HG02759 (cell line): Measurements from ENCODE around the gene AQP1.

Experiments used
- ATAC-seq: cut with Tn5 transposase; IDR thresholded peaks from one replicate; pipeline ENCODE4 v1.9.1; 2021; ENCODE audit warnings: mild to moderate bottlenecking, moderate library complexity; ENCODE audit not compliant: unreplicated experiment

Gene AQP1

DNA sequence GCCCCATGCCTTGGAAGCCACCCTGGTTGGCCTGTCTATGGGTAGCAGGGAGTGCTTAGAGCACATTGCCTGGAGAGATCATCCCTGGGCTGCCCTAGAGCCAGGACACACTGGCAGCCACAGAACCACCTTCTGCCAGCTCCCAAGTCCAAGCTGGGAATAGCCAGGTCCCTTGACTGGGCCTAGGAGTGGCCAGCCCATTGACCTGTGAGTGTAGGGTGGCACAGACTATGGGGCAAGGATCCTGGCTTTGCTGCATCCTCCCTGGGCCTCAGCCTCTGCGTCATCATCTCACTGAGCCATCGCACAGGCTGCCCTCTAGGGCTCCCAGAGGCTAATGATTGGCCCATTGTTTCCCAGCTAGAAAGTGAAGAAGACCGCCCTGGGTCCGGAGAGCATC is 7.0 kb downstream of the AQP1 start:
- ATAC-seq = no peak

DNA sequence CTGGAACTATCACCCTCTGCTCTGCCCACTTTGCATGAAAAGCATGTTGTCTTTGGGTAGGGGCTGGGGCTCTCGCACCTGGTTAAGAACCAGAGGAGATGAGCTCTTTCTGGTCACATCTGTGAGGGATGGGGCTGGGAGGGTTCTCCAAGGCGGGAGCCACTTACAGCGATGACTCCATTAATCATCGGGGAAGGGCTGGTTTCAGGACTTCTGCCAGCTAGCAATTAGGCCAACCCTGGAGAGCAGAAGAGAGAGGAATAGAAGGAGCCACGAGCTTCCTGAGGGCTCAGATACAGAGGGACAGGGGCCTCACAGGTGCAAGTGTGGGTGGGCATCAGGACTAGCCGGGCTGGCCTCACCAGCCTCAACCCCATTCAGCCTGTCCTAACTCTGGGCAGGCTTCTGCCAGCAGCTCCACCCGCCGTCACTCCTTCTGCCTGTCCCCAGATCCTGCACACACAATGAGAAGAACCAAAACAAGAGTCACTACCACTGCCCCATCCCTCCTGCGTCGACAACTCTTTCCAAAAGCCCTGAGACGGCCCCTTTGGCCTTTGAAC is 8.4 kb downstream of the AQP1 start:
- no peak for ATAC-seq

DNA sequence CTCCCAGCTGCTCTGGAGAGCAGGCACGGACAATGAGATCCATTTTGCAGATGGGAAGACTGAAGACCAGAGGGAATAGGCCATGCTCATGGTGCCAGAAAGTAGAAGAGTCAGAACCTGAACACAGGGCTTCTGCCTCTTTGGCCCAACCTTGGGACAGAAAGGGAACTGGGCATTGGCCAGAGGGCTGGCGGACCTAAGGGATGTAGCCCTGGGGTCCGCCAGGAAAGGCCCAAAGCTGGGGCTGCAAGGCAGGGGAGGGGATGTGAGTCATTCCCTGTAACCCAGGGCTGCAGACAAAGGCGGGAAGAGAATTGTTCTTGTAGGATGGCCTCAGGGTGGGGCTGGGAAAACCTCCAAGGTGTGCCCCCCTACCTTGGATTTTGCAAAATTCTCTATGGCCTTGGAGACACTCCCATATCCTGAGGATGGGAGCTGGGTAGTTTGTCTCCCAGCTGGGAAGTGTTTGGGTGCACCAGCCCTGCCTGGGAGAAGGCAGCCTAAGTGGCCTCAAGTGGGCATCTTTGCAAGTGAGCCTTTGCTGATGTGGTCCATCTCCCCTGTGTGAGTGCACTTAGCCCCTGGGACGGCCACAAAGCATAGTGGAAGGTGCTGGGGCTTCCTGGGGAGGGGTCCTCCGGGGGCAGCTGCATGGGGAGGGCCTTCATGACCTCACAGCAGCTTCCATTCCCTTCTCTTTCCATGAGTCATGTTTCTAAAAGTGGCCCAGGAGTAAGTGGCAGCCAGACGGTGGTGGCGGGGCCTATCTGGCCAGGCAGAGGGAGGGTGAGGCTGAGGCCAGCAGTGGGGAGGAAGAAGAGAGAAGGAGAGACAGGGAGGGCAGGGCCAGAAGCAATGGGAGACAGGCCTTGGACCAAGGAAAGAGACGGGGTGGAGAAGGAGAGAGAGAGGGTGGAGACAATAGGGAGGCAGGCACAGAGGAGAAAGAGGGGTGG is 9.2 kb downstream of the AQP1 start:
- no peak for ATAC-seq

DNA sequence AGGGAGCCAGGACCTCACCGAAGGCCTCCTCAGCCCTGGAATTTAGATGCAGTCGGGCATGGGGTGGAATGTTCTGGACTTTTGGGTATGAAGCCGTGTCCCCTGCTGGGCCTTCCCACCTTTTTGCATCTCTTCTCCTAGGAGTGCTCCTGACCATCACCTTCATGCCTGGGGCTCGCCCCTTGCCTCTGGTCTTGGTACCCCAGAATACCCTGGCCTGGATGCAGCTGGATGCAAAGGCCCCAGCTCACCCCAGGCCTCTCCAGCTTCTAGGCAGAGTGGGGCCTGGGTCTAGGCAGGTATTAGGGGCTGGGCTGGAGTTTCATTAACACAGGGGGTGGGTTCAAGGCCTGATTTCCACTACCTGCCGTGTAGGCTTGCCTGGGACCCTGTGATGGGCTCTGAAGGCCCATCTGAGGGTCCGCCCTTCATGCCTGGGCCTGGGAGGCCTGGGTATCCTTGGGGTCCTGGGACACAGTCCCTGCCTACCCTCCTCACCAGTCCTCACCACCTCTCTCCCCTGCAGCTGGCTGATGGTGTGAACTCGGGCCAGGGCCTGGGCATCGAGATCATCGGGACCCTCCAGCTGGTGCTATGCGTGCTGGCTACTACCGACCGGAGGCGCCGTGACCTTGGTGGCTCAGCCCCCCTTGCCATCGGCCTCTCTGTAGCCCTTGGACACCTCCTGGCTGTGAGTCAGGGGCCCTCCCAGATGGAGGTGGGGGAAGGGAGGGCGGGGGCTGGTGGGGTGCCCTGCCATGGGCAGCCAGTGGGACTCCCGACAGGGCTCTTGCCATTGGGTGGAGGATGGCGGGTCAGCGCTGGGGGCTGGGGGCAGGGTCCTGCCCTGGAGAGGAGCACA is 10.1 kb downstream of the AQP1 start:
- ATAC-seq = no peak

DNA sequence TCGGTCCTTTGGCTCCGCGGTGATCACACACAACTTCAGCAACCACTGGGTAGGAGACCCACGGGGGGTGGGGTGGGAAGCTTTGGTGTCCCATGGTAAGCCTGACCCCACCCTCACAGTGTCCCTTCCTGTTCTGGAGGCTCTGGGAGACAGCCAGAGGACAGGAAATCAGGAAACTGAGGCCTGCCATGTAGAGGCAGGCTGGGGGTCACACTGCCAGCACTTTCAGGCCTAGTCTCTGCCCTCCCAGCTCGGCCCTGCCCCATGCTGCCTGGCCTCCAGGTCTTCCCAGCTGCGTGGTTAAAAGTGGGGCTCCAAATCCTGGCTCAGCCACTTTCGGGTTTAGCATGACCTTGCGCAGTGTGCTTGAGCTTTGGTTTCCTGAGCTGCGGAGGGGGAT is 10.9 kb downstream of the AQP1 start:
- ATAC-seq = no peak

DNA sequence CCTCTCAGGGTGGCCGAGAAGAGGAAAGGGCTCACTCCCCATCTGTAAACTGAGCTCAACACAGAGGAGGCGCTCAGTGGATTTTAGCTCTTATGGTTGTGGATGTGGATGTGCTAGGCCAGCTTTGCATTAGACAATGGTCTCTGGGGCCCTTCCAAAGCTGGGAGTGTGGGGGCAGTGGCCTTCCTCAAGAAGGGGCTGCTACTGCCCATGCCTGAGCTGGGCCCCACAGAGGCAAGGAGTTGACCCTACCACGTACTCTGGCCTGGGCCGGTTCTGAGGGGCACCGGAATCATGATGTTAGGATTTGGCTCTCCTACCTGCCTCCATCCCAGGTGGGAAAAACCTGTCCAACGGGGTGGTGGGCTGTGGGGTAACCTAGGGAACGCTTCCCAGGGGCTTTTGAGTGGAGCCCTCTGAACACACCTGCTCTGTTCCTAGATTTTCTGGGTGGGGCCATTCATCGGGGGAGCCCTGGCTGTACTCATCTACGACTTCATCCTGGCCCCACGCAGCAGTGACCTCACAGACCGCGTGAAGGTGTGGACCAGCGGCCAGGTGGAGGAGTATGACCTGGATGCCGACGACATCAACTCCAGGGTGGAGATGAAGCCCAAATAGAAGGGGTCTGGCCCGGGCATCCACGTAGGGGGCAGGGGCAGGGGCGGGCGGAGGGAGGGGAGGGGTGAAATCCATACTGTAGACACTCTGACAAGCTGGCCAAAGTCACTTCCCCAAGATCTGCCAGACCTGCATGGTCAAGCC is 11.5 kb downstream of the AQP1 start:
- no peak for ATAC-seq

DNA sequence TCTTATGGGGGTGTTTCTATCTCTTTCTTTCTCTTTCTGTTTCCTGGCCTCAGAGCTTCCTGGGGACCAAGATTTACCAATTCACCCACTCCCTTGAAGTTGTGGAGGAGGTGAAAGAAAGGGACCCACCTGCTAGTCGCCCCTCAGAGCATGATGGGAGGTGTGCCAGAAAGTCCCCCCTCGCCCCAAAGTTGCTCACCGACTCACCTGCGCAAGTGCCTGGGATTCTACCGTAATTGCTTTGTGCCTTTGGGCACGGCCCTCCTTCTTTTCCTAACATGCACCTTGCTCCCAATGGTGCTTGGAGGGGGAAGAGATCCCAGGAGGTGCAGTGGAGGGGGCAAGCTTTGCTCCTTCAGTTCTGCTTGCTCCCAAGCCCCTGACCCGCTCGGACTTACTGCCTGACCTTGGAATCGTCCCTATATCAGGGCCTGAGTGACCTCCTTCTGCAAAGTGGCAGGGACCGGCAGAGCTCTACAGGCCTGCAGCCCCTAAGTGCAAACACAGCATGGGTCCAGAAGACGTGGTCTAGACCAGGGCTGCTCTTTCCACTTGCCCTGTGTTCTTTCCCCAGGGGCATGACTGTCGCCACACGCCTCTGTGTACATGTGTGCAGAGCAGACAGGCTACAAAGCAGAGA is 12.2 kb downstream of the AQP1 start:
- ATAC-seq = no peak

DNA sequence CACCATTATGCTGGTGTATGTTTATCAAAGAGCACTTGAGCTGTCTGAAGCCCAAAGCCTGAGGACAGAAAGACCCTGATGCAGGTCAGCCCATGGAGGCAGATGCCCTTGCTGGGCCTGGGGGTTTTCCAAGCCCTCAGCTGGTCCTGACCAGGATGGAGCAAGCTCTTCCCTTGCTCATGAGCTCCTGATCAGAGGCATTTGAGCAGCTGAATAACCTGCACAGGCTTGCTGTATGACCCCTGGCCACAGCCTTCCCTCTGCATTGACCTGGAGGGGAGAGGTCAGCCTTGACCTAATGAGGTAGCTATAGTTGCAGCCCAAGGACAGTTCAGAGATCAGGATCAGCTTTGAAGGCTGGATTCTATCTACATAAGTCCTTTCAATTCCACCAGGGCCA is 13.0 kb downstream of the AQP1 start:
- ATAC-seq = no peak

DNA sequence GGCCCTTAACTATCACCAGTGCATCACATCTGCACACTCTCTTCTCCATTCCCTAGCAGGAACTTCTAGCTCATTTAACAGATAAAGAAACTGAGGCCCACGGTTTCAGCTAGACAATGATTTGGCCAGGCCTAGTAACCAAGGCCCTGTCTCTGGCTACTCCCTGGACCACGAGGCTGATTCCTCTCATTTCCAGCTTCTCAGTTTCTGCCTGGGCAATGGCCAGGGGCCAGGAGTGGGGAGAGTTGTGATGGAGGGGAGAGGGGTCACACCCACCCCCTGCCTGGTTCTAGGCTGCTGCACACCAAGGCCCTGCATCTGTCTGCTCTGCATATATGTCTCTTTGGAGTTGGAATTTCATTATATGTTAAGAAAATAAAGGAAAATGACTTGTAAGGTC is 13.5 kb downstream of the AQP1 start:
- no peak for ATAC-seq

DNA sequence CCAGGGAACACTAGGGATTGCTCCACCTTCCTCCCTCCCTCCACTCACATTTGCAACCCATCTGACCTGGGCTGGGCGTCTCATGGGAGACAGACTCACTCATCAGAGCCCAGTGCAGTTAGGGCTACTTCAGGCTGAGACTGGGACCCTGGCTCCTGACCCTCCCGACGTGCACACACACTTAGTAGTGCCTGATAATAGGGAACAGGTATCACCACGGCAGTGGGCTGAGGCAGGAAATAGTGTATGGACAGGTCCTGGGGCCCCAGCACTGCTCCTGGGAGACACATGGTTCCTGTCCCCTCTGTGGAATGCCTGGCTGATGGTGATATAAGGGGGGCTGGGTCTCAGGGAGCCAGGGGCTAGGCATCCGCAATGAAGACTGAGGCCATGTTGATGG is 14.3 kb downstream of the AQP1 start:
- ATAC-seq = no peak

DNA sequence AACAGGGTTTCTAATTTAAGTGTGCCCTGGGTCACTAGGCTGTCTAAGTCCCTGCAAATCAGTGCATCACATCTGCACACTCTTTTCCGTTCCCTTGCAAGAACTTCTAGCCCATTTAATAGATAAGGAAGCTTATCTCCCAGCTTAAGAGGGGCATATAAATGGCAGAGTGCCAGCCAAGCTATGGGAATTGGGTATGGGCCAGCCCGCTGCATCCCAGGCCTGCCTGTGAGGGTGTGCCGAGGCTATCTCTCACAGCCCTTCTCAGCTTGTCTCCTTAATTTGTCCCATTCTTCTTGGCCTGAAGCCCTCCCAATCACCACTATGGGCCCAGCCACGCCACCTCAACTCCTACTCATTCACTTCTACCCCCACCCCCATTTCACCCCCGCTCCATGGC is 14.7 kb downstream of the AQP1 start:
- no peak for ATAC-seq

DNA sequence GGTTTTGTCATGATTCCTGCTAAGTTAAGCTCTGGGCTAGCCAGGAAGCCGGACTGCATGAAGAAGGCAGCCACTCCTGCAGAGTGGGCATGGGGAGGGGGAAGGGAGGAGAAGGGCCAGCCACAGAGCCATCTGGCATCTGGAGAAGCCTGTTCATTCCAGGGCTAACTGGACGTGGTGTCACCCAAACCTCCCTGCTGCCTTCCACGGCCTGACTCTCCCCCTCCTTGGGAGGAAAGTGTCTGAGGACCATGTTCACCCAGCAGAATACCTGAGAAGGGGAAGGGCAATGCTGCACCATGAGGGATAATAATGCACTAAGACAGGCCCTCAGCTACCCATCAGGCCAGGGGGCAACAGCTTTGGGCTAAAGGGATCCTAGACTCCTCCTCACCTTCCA is 15.4 kb downstream of the AQP1 start:
- no peak for ATAC-seq

DNA sequence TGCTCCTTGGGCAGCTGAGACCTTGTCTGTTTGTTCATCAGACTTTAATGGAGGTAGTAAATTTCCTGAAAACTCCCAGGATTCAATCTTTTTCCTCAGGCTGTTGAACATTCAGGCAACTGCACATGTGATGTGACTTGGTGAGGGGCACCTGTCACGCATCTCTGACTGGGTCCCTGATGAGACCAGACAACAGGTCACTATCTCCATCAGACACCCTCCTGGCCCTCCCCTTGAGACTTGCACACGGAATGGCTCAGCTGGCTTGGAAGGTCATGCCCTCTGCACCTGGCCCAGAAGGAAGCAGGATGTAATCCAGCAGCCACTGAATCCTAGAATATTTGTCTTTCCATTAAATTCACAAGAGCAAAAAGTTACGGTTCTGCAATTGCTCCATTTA is 15.9 kb downstream of the AQP1 start:
- no peak for ATAC-seq

DNA sequence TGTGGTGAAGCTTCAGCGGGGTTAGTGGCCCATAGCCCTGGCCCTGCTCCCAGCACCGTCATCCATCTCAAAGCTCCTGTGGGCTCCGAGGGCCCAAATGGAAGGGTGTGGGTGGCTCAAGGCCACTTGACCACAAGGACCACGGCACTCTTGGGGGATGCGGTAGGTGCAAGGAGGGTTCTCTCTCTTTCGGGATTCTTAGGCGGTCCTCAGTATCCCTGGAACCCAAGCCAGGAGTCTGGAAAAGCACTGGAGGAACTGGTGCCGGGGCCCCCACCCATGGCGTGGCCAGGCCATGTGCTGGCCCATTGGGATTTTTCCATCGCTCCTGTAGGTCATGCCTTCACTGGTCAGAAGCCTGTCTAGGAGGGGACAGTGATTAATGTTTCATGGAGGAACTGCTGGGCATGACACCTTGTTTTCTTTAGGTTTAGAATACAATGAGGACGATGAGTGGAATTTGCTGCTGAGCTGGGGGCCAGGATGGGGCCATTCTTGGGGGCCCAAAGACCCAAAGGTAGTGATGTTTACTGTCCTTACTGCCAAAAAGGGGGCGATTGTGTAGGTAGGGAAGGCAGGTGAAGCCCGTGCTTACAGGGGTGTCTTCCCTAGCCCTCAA is 16.7 kb downstream of the AQP1 start:
- ATAC-seq = no peak

DNA sequence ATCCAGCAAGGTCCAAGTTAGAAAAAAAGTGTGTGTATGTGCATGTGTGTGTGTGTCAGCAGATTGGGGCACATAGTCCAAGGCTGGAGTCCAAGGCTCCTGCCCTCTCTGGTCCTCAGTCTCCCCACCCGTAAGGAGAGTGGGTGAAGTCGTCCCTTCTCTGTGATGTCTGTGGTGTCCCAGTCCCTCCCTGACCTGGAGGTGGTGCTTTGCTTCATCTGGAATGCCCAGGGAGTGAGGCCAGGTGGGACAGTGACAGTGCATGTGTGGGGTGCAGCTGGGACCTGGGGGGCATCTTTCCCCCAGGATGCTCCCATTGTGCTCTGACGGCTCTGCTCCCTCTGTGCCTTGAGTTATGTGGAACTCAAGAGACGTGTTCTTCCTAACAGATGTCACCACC is 18.0 kb downstream of the AQP1 start:
- ATAC-seq = no peak

DNA sequence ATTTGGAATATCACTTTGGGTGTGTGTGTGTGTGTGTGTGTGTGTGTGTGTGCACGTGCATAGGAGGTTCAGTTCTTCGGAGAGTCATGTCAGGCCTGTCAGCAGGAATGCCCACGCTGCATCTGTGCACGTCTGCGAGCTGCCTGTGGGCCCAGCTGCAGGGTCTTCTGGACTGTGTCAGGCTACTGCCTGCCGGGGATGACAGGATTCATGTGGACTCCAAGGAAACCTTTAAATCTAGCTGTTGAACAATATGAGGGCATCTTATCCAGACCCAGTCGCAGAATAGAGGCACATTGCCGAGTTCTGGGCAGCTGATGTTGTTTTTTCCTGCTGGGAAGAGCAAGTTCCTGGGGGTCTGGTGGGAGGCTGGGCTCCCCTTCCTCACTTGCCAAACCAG is 19.0 kb downstream of the AQP1 start:
- ATAC-seq = no peak

DNA sequence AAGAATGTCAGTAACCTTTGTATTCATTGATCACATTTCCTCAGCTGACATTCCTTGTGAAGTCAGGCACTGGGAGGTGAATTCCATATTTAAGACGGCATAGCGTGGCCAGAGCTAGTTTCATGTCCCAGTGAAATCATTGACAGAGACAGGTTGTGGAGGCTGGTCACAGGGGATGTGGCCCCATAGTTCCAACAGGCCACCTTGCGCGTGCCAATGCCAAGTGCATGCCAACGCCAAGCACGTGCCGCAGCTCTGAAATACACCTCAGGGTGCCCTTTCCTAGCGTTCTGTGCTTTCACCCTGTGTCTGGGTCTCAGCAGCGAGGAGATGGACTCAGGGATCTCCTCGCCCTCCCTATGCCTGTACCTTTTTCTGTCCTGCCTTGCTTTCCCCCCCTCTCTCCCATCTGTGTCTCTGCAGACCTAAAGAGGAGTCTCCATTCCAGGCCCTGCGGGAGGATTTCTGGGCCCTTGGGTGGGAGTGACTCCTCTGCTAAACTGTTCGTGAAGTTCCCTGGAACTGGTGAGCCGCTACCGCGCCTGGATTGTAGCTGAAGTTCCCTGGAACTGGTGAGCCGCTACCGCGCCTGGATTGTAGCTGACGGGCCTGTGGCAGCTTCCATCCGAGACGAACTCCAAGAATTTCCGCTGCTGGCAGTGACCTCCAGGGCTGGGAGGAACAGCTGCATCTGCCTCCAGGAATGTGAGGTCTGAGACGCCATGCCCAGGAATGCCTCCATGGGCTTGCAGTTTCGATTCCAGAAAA is 19.7 kb downstream of the AQP1 start:
- no peak for ATAC-seq

DNA sequence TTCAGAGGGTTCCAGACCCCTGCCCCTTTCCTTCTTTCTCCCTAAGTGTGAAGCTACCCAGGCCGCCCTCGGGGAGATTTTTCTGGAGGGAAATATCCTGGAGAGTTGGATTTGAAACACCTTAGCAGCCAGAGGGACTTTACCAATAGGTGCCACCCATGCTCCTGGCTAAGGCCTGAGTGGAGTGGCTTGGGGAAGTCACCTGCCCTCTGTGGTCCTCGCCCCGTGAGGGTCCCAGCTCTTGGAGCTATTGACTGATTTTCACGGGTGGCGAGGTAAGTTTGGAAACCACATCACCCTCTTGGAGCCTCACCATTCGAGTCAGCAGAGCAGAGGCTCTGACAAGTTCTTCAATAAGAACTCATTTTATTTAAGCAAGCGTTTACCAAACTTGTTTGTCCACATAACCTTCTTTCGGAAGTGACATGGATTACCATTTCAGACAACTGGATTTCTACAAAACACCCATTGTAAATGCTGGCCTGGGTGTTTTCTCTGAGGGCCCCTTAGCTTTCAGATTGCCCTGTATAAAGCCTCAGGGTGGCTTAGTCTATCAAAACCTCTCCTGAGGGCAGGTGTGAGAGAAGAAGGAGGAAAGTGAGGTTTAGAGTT is 20.4 kb downstream of the AQP1 start:
- no peak for ATAC-seq

DNA sequence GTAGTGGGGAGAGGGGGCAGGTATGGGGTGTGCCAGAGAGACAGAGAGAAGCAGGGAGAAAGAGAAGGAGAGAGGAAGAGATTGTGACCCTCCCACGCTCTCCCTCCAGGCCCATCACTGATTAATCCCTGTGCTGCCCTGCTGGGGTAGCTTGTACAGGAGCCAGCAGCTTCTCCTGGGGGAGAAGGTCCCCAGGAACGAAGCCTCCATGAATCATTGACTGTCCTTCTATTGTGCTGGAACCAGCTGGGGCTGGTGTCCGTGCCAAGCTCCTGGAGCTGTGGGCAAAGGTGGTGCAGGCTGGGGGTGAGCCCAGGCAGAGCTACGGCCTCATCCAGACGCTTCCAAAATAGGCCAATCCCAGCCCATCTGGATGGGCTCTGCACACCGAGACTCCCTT is 20.9 kb downstream of the AQP1 start:
- no peak for ATAC-seq
